NCI-H1092 (cell line): ENCODE results near the gene C9orf40.

ENCODE experiments used
- DNase-seq: peaks from one replicate; lab custom pipeline; 2025; lab: John Stamatoyannopoulos, UW

Gene C9orf40

DNA sequence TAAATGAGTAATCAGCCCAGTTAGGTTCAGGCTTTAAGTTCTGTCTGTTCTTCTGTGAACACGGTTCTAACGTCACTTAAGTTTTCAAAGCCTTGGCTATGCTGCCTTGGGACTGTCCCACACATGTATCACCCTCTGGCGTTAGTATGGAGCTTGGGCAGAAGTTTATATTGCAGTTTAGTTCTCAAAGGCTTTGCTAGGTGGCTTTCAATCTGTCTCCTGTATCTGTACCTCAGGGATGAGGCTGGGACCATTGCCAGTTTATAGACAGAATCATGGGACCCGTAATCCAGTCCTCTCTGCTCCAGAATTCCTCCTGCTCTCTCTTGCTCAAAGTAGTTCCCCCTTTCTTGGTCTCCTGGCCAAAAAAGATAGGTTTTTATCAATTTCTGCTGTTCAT, 12.1 kb downstream of the C9orf40 start:
- DNase-seq = no peak

- no peak for DNase-seq
Measured at GRCh38 chr9:74935008-74935407, 17.7 kb downstream of the C9orf40 start.

DNA sequence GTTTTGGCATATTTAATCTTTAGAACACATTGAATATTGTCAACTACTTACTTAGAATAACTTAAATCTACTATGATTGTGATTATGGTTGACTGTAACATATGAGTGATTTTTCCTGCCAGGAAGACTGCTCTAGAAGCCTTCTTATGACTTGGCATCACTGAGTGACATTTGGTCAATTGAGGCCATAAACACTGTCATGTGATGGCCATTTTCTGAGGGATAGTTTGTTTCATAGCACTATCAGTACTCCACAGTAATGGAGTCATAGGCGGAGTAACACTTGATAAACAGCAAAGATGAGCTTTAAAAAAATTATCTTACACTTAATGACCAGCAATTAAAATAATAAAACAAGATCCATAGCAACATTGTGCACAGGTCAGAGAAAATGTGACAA, 31.0 kb downstream of the C9orf40 start:
- DNase-seq = no peak

GRCh38 chr9:74920944-74921626, 31.6 kb downstream of the C9orf40 start:
- no peak for DNase-seq

DNA sequence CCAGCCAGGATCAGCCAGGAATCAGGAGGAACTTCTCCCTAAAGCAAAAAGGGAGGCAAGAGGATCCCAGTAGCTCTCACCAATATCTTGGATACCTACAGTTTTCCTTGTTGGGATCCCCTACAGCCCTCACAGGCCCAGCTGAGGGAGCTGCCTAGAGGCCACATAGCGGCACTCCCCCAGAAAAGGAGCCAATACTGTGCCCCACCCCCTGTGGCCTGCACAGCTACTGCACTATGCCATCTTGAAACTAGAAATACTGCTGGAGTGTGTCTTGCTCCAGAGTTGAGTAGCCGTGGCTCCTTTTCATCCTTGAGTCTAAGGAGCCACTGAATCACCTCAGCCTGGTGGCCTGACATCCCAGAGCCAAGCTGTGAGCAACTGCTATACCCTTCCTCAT, 42.7 kb downstream of the C9orf40 start:
- no peak for DNase-seq

DNA sequence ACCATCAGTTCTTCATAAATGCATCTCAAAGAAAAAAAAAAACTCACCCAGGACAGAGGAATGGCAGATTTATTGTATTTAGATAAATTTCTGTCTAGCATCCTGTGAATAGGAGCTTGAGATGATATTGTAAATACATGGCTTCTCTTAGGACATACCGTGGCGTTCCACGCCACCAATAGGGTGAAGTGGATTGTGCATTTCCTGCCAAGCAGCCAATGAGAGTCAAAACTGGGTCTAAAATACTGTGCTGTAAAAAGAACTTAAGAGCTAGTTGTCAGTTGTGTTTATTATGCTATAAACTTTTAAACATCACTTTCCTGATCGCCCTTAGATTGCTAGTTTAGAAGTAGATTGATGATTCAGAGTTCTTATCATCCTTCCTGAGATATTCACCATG, 44.0 kb downstream of the C9orf40 start:
- DNase-seq = no peak

- no peak for DNase-seq
Measured at GRCh38 chr9:74907085-74907484, 45.6 kb downstream of the C9orf40 start.

- no peak for DNase-seq
Measured at GRCh38 chr9:74901001-74901400, 51.7 kb downstream of the C9orf40 start.
